Suprapubic skin (tissue), 4 donors: Measurements from ENCODE around the gene LRRC75A. TPM values are rescaled to one million over a fixed set of nuclear protein-coding genes. Genes with fewer than 3 reads are reported as not detected.

Source experiments
- DNase-seq, 2 donors: peaks; one replicate each; pipeline ENCODE4 v3.0.0-alpha.2; 2019; ENCODE audit warnings: low spot score in 2 of 2
- H3K27ac ChIP-seq: fragments of 200-600 bp; sonication (generic); one replicate; pipeline ENCODE4 v1.5.1; 2019
- H3K27me3 ChIP-seq: fragments of 200-600 bp; sonication (generic); one replicate; pipeline ENCODE4 v1.5.1; 2019
- H3K36me3 ChIP-seq: fragments of 200-600 bp; sonication (generic); one replicate; pipeline ENCODE4 v1.5.1; 2019
- H3K4me1 ChIP-seq: fragments of 200-600 bp; sonication (generic); one replicate; pipeline ENCODE4 v1.5.1; 2019
- H3K4me3 ChIP-seq: fragments of 200-600 bp; sonication (generic); one replicate; pipeline ENCODE4 v1.5.1; 2019; ENCODE audit warnings: mild to moderate bottlenecking
- H3K9me3 ChIP-seq: fragments of 200-600 bp; sonication (generic); one replicate; pipeline ENCODE4 v1.5.1; 2019
- CTCF ChIP-seq, 2 donors: fragments of 200-600 bp in 1 of 2; fragments of 450-650 bp in 1 of 2; sonication (generic) in 1 of 2; IDR thresholded peaks; one replicate each; pipeline ENCODE4 v1.5.1; 2016 to 2019; ENCODE audit warnings: antibody characterized with exemption in 2 of 2, mild to moderate bottlenecking in 1 of 2, moderate library complexity in 1 of 2
- EP300 ChIP-seq: sonication (generic); formaldehyde crosslinking; IDR thresholded peaks from one replicate; pipeline ENCODE4 v1.6.1; 2017; ENCODE audit warnings: antibody characterized with exemption
- POLR2A ChIP-seq, 2 donors: fragments of 450-650 bp; IDR thresholded peaks; one replicate each; pipeline ENCODE4 v1.6.1; 2017; ENCODE audit warnings: antibody characterized with exemption in 2 of 2, mild to moderate bottlenecking in 2 of 2, moderate library complexity in 2 of 2
- POLR2AphosphoS5 ChIP-seq, 3 donors: sonication (generic); formaldehyde crosslinking; IDR thresholded peaks; one replicate each; pipeline ENCODE4 v1.6.1; 2017; ENCODE audit warnings: antibody characterized with exemption in 3 of 3
- WGBS: methylation state at CpG from one replicate; pipeline ENCODE4 v1.1.5; 2018; 5-methylcytosine and 5-hydroxymethylcytosine counted together
- total RNA-seq, 4 donors: library from RNA; depleted of rRNA; stranded (reverse); fragments of >200 nt; gene quantifications; one replicate each; pipeline ENCODE4 v1.1.0, GENCODE V29; 2016

LRRC75A gene
- total RNA-seq, 4 donors from 2014 or later: 0.64 to 0.99 (median 0.90) TPM

- Histone ChIP-seq H3K27me3 (no peaks in the 10 kb centered on the region), H3K27ac (no peak overlapping the region), H3K4me3 (no peak overlapping the region), H3K4me1 (peaks cover 12% of the 10 kb centered on the region), H3K36me3 (peaks cover 59% of the 10 kb centered on the region), H3K9me3 (no peaks in the 10 kb centered on the region)
- 71% methylated on average over 7 of the region's 8 CpGs for WGBS
- TF ChIP-seq CTCF (IDR thresholded peaks at IDR 0.05) (no peak), EP300 (no peak), POLR2AphosphoS5 (IDR thresholded peaks at IDR 0.05) (no peak)
- DNase-seq: no peak
Measured at GRCh38 chr17:16447676-16448075, 44.3 kb downstream of the LRRC75A start.

GRCh38 chr17:16446338-16446983, 45.5 kb downstream of the LRRC75A start:
- TF ChIP-seq EP300 (no peak), POLR2AphosphoS5 (IDR thresholded peaks at IDR 0.05) (no peak), CTCF (IDR thresholded peaks at IDR 0.05) (no peak), POLR2A (IDR thresholded peaks at IDR 0.05) (no peak)
- H3K36me3 ChIP-seq: peaks cover 71% of the 10 kb centered on the region
- DNase-seq: no peak
- H3K9me3 ChIP-seq: no peaks in the 10 kb centered on the region
- no peak overlapping the region for H3K4me3 ChIP-seq
- no peak overlapping the region for H3K27ac ChIP-seq
- WGBS: 89% methylated on average over 10 of the region's 12 CpGs
- H3K27me3 ChIP-seq: no peaks in the 10 kb centered on the region
- H3K4me1 ChIP-seq: peaks cover 25% of the 10 kb centered on the region

- DNase-seq: no peak
- TF ChIP-seq POLR2A (IDR thresholded peaks at IDR 0.05) (no peak), EP300 (no peak), CTCF (IDR thresholded peaks at IDR 0.05) (no peak), POLR2AphosphoS5 (IDR thresholded peaks at IDR 0.05) (no peak)
- H3K4me1 ChIP-seq: peaks cover 43% of the 10 kb centered on the region
- H3K4me3 ChIP-seq: no peak overlapping the region
- H3K36me3 ChIP-seq: peaks cover 72% of the 10 kb centered on the region
- H3K27ac ChIP-seq: no peak overlapping the region
- no peaks in the 10 kb centered on the region for H3K9me3 ChIP-seq
- no peaks in the 10 kb centered on the region for H3K27me3 ChIP-seq
- 91% methylated on average over 6 of the region's 6 CpGs for WGBS
Measured at GRCh38 chr17:16444258-16444886, 47.6 kb downstream of the LRRC75A start.

- Histone ChIP-seq H3K27me3 (no peaks in the 10 kb centered on the region), H3K4me1 (peaks cover 41% of the 10 kb centered on the region), H3K9me3 (no peaks in the 10 kb centered on the region), H3K36me3 (peaks cover 65% of the 10 kb centered on the region), H3K27ac (no peak overlapping the region), H3K4me3 (no peak overlapping the region)
- WGBS: 87% methylated on average over 13 of the region's 27 CpGs
- no peak for TF ChIP-seq POLR2AphosphoS5 (IDR thresholded peaks at IDR 0.05)
- no peak for TF ChIP-seq EP300
- TF ChIP-seq CTCF (IDR thresholded peaks at IDR 0.05): no peak
- TF ChIP-seq POLR2A (IDR thresholded peaks at IDR 0.05): no peak
- DNase-seq: no peak
Measured at GRCh38 chr17:16443511-16444257, 48.3 kb downstream of the LRRC75A start.
